ENCODE results near the gene EFCAB14. TPM values are rescaled to one million over a fixed set of nuclear protein-coding genes. Genes with fewer than 3 reads are reported as not detected.

Gene EFCAB14
- total and polyA plus RNA-seq, 2 of the 8 experiments (the other 6 are each of a cell fraction or from before 2014, with no cell fraction given): 19.4 to 40.4 TPM

DNA sequence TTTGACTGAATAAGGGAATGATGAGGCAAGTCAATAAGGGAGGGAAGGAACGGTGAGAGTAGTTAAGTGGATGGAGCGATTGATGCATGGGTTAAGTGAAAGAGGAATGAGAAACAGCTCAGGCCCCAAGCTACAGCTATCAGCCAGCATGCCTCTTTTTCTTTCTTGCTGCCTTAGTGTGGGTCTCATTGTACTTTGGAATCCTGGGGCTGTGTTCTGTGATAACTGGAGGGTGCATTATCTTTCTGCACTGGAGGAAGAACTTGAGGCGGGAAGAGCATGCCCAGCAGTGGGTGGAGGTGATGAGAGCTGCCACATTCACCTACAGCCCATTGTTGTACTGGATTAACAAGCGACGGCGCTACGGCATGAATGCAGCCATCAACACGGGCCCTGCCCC lies 46.2 kb downstream of the EFCAB14 start:
- TF ChIP-seq CTBP2 (IDR thresholded peaks at IDR 0.05; ENCODE audit: borderline replicate concordance, insufficient read depth, insufficient read length, low read length): no peak
- TF ChIP-seq USF2 (IDR thresholded peaks at IDR 0.05; ENCODE audit: low read length): no peak
- TF ChIP-seq TCF12 (IDR thresholded peaks at IDR 0.05; ENCODE audit: low read depth, low read length): no peak
- no peaks in the 10 kb centered on the region for H3K79me2 ChIP-seq (ENCODE audit: control insufficient read depth in 1 of 2, insufficient read depth in 2 of 2, low read length in 2 of 2)
- no peak overlapping the region for H3K4me2 ChIP-seq (ENCODE audit: insufficient read depth in 1 of 2, low read depth in 2 of 2, low read length in 2 of 2)
- no peak overlapping the region for H2AK5ac ChIP-seq (ENCODE audit: low read depth, low read length)
- peaks cover 3 to 14% (median 11%) of the 10 kb centered on the region in 4 experiments; a peak in 5 of 7 replicates for H3K4me1 ChIP-seq (replicated peaks in 1 of 4; ENCODE audit: control insufficient read depth in 3 of 4, insufficient read depth in 4 of 4, low read length in 3 of 4)
- H3K14ac ChIP-seq (ENCODE audit: insufficient read length): no peak overlapping the region
- H2AFZ ChIP-seq (ENCODE audit: low read length): no peak overlapping the region
- peaks cover under 1% of the 10 kb centered on the region; the same call in 1 of the 2 replicates for H3K23me2 ChIP-seq (ENCODE audit: low read depth, low read length)
- no peak overlapping the region for H3K23ac ChIP-seq (ENCODE audit: insufficient read length)
- H3K79me1 ChIP-seq (ENCODE audit: low read depth, low read length): no peaks in the 10 kb centered on the region
- DNase-seq (ENCODE audit: low read depth in 1 of 2, low spot score in 2 of 2) (no peak), FAIRE-seq (no peak)
- no peak overlapping the region for H3K27ac ChIP-seq (ENCODE audit: low read depth, low read length)
- no peak overlapping the region for H2BK20ac ChIP-seq (ENCODE audit: low read length)
- no peak overlapping the region for H3K4me3 ChIP-seq (ENCODE audit: extremely low read depth in 1 of 4, insufficient read depth in 2 of 4, low read depth in 3 of 4, low read length in 4 of 4)
- no peak overlapping the region for H3K18ac ChIP-seq (ENCODE audit: extremely low read depth, low read length)
- 78 to 100% methylated on average over 2 to 8 of the region's 8 CpGs for WGBS, 2 experiments (ENCODE audit: extremely low coverage in 1 of 2, insufficient coverage in 1 of 2, insufficient read length in 1 of 2, insufficient replicate concordance in 2 of 2, low coverage in 1 of 2, low lambda C conversion rate in 2 of 2, missing lambda C conversion rate in 1 of 2)
- no peak overlapping the region for H3K9ac ChIP-seq (replicated peaks in 1 of 4; ENCODE audit: extremely low read depth in 1 of 4, low read depth in 3 of 4, low read length in 3 of 4)
- ChIA-PET POLR2A (ENCODE audit: partially characterized antibody) (interaction anchor here (1.2 to 1.4 kb wide), 2 partner anchors 52 to 56 kb away, joined by 3 to 4 read pairs; partner anchors contain the start of gene MOB3C), CTCF (ENCODE audit: partially characterized antibody) (interaction anchor here (1.1 to 1.3 kb wide), 2 partner anchors 50 to 225 kb away, joined by 3 to 4 read pairs; no protein-coding TSS in a partner anchor)
- no peak overlapping the region for H3K4ac ChIP-seq (replicated peaks; ENCODE audit: insufficient read length, low read depth, low read length)
- no peak overlapping the region for H4K8ac ChIP-seq (ENCODE audit: extremely low read depth, insufficient read depth, low read length)
- H3K9me3 ChIP-seq (ENCODE audit: insufficient read depth in 2 of 2, low read depth in 1 of 2, low read length in 1 of 2): no peaks in the 10 kb centered on the region
- H4K20me1 ChIP-seq (replicated peaks in 1 of 2; ENCODE audit: control insufficient read depth in 1 of 2, insufficient read depth in 2 of 2, low read length in 2 of 2): no peaks in the 10 kb centered on the region
- peaks cover 0 to 11% (median 0%) of the 10 kb centered on the region in 4 experiments; a peak in 2 of 8 replicates for H3K36me3 ChIP-seq (ENCODE audit: control insufficient read depth in 2 of 4, insufficient read depth in 4 of 4, low read length in 3 of 4)
- no peak overlapping the region for H2BK12ac ChIP-seq (ENCODE audit: low read depth, low read length)
- H3K56ac ChIP-seq (replicated peaks; ENCODE audit: insufficient read length, low read depth, low read length): no peak overlapping the region
- no peak overlapping the region for H4K91ac ChIP-seq (replicated peaks; ENCODE audit: insufficient read length, low read length)
- no peak overlapping the region; the same call in 1 of the 2 replicates for H2BK5ac ChIP-seq (ENCODE audit: low read depth, low read length)
- H2BK120ac ChIP-seq (replicated peaks; ENCODE audit: low read depth, low read length): no peak overlapping the region
- H4K5ac ChIP-seq (ENCODE audit: insufficient read length, low read depth, low read length): no peak overlapping the region
- 0 out of 2 replicates have a peak overlapping the region, but pooled peaks have one; percentile 62 for H2BK15ac ChIP-seq (ENCODE audit: low read length)
- no peaks in the 10 kb centered on the region for H3K27me3 ChIP-seq (replicated peaks in 1 of 4; ENCODE audit: control insufficient read depth in 3 of 4, extremely low read depth in 1 of 4, insufficient read depth in 3 of 4, low read length in 3 of 4)
